Measurements from ENCODE around the gene CTPS2. TPM values are rescaled to one million over a fixed set of nuclear protein-coding genes. Genes with fewer than 3 reads are reported as not detected.
A peak's percentile ranks its signal among the peaks of the same experiment; 100 is the strongest.

The CTPS2 gene
- total RNA-seq, 2 donors from 2014 or later, result 17.7 to 18.9 TPM

DNA sequence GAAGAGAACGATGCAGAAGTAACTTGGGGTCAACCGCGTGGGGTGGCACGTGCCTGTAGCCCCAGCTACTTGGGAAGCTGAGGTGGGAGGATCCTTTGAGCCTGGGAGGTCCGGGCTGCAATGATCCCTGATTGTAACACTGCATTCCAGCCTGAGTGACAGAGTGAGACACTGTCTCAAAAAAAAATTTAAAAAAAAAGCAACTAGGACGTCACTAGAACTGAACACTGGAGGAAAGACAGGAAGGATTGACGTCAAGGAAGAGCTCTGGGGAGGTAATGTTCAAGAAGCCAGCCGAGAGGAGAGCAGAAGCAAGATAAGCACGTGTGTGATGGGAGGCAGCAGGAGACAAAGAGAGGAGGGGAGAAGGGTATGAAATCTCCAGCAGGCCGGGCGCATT lies 33.8 kb downstream of the CTPS2 start:
- H3K27ac ChIP-seq, result no peak overlapping the region
- H3K9me3 ChIP-seq, result no peaks in the 10 kb centered on the region
- no peak overlapping the region for H3K4me3 ChIP-seq
- H3K4me1 ChIP-seq, result no peaks in the 10 kb centered on the region
- intact Hi-C loops (cut with DNase I), result no loop called here
- no peak overlapping the region for H3K9ac ChIP-seq (ENCODE audit: low read depth in 2 of 2, low read length in 2 of 2)
- no peaks in the 10 kb centered on the region for H3K36me3 ChIP-seq
- DNase-seq, result no peak
- peaks cover 5% of the 10 kb centered on the region for H3K27me3 ChIP-seq
- TF ChIP-seq, protein P1, sequence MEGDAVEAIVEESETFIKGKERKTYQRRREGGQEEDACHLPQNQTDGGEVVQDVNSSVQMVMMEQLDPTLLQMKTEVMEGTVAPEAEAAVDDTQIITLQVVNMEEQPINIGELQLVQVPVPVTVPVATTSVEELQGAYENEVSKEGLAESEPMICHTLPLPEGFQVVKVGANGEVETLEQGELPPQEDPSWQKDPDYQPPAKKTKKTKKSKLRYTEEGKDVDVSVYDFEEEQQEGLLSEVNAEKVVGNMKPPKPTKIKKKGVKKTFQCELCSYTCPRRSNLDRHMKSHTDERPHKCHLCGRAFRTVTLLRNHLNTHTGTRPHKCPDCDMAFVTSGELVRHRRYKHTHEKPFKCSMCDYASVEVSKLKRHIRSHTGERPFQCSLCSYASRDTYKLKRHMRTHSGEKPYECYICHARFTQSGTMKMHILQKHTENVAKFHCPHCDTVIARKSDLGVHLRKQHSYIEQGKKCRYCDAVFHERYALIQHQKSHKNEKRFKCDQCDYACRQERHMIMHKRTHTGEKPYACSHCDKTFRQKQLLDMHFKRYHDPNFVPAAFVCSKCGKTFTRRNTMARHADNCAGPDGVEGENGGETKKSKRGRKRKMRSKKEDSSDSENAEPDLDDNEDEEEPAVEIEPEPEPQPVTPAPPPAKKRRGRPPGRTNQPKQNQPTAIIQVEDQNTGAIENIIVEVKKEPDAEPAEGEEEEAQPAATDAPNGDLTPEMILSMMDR (IDR thresholded peaks at IDR 0.05), result no peak

DNA sequence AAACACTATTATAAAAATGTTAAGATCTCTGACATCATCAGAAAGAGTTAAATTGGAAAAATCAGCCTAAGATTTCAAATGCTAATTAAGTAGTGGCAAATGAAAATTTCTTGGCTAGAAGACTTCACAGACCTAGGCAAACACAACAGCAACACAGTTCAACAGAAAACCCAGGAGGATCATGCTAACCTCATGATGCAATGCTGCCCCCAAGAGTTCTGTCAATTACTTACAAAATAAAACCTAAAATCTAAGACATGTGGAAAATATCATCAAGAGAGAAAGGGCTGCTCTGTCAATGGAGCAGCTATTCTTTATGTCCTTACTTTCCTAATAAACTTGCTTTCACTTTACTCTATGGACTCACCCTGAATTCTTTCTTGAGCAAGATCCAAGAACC lies 41.5 kb downstream of the CTPS2 start:
- no peak for DNase-seq
- intact Hi-C loops (cut with DNase I), result no loop called here
- no peaks in the 10 kb centered on the region for H3K9me3 ChIP-seq

GRCh38 chrX:16666541-16666940 lies 45.9 kb downstream of the CTPS2 start:
- no peaks in the 10 kb centered on the region for H3K36me3 ChIP-seq
- H3K4me3 ChIP-seq, result no peak overlapping the region
- no peak overlapping the region for H3K27ac ChIP-seq
- H3K27me3 ChIP-seq, result no peaks in the 10 kb centered on the region
- no peak overlapping the region for H3K9ac ChIP-seq (ENCODE audit: low read depth in 2 of 2, low read length in 2 of 2)
- intact Hi-C loops (cut with DNase I), result loop anchor here (5.0 kb wide), 1 partner anchor 229 kb away; no protein-coding TSS in a partner anchor
- no peak for DNase-seq
- TF ChIP-seq, protein P1 (IDR thresholded peaks at IDR 0.05), result no peak
- no peaks in the 10 kb centered on the region for H3K9me3 ChIP-seq
- H3K4me1 ChIP-seq, result no peaks in the 10 kb centered on the region

More for the DNA sequence above, 41.5 kb downstream of the CTPS2 start:
- Histone ChIP-seq H3K36me3 (no peaks in the 10 kb centered on the region), H3K4me1 (no peaks in the 10 kb centered on the region), H3K27me3 (peaks cover 6% of the 10 kb centered on the region), H3K4me3 (no peak overlapping the region), H3K9ac (ENCODE audit: low read depth in 2 of 2, low read length in 2 of 2) (no peak overlapping the region), H3K27ac (no peak overlapping the region)
- TF ChIP-seq, protein P1 (IDR thresholded peaks at IDR 0.05), result peak; percentile 15

- H3K9me3 ChIP-seq, result no peaks in the 10 kb centered on the region
- no peaks in the 10 kb centered on the region for H3K27me3 ChIP-seq
- no peaks in the 10 kb centered on the region for H3K4me1 ChIP-seq
- TF ChIP-seq, protein P1 (IDR thresholded peaks at IDR 0.05), result no peak
- H3K36me3 ChIP-seq, result no peaks in the 10 kb centered on the region
- H3K9ac ChIP-seq (ENCODE audit: low read depth in 2 of 2, low read length in 2 of 2), result no peak overlapping the region
- H3K4me3 ChIP-seq, result no peak overlapping the region
- intact Hi-C loops (cut with DNase I), result loop anchor here (5.0 kb wide), 1 partner anchor 228 kb away; no protein-coding TSS in a partner anchor
- no peak overlapping the region for H3K27ac ChIP-seq
- DNase-seq, result no peak
These were observed 47.4 kb downstream of the CTPS2 start for GRCh38 chrX:16665089-16665488.

GRCh38 chrX:16664626-16665025 lies 47.8 kb downstream of the CTPS2 start:
- no peak overlapping the region for H3K27ac ChIP-seq
- H3K4me3 ChIP-seq, result no peak overlapping the region
- H3K4me1 ChIP-seq, result no peaks in the 10 kb centered on the region
- TF ChIP-seq, protein P1 (IDR thresholded peaks at IDR 0.05), result no peak
- no peak for DNase-seq
- H3K9ac ChIP-seq (ENCODE audit: low read depth in 2 of 2, low read length in 2 of 2), result no peak overlapping the region
- H3K36me3 ChIP-seq, result no peaks in the 10 kb centered on the region
- no peaks in the 10 kb centered on the region for H3K27me3 ChIP-seq
- no peaks in the 10 kb centered on the region for H3K9me3 ChIP-seq
- intact Hi-C loops (cut with DNase I), result loop anchor here (5.0 kb wide), 1 partner anchor 227 kb away; no protein-coding TSS in a partner anchor

All from colonic mucosa (tissue), 4 donors.